RWPE2 (cell line): ENCODE measurements around the gene MICALL2.

Experiments
- ATAC-seq: fragments of 200-7000 bp; cut with Tn5 transposase; 3 replicates; pipeline ENCODE4 v1.9.1; 2021; ENCODE audit warnings: low read depth
- DNase-seq: peaks from one replicate; pipeline ENCODE4 v3.0.0-alpha.2; 2020; ENCODE audit warnings: low spot score
- H3K27ac ChIP-seq: fragments of 450-650 bp; 2 replicates; pipeline ENCODE4 v1.5.1; 2017; ENCODE audit warnings: mild to moderate bottlenecking; ENCODE audit not compliant: poor library complexity, severe bottlenecking
- H3K27me3 ChIP-seq: fragments of 250-450 bp; sonication (Bioruptor Pico); 2 replicates; pipeline ENCODE4 v1.5.1; 2021; ENCODE audit warnings: mild to moderate bottlenecking, moderate library complexity; ENCODE audit not compliant: insufficient read depth, poor library complexity, severe bottlenecking
- H3K36me3 ChIP-seq: fragments of 250-450 bp; sonication (Bioruptor Pico); 2 replicates; pipeline ENCODE4 v1.5.1; 2020; ENCODE audit warnings: low read depth, mild to moderate bottlenecking, moderate library complexity
- H3K4me1 ChIP-seq: fragments of 250-450 bp; sonication (Bioruptor Pico); 2 replicates; pipeline ENCODE4 v1.5.1; 2021; ENCODE audit warnings: mild to moderate bottlenecking, moderate library complexity; ENCODE audit not compliant: insufficient read depth, poor library complexity, severe bottlenecking
- H3K4me3 ChIP-seq: fragments of 250-450 bp; sonication (Bioruptor Pico); 2 replicates; pipeline ENCODE4 v1.5.1; 2021; ENCODE audit warnings: mild to moderate bottlenecking, moderate library complexity; ENCODE audit not compliant: severe bottlenecking
- H3K9me3 ChIP-seq: fragments of 250-450 bp; sonication (Bioruptor Pico); 2 replicates; pipeline ENCODE4 v1.5.1; 2021; ENCODE audit warnings: mild to moderate bottlenecking, moderate library complexity; ENCODE audit not compliant: severe bottlenecking
- TF ChIP-seq, protein P1 (sequence below): fragments of 450-650 bp; IDR thresholded peaks from one replicate; pipeline ENCODE4 v1.5.1; 2017; ENCODE audit warnings: mild to moderate bottlenecking, moderate library complexity; ENCODE audit not compliant: poor library complexity, severe bottlenecking

The MICALL2 gene

DNA sequence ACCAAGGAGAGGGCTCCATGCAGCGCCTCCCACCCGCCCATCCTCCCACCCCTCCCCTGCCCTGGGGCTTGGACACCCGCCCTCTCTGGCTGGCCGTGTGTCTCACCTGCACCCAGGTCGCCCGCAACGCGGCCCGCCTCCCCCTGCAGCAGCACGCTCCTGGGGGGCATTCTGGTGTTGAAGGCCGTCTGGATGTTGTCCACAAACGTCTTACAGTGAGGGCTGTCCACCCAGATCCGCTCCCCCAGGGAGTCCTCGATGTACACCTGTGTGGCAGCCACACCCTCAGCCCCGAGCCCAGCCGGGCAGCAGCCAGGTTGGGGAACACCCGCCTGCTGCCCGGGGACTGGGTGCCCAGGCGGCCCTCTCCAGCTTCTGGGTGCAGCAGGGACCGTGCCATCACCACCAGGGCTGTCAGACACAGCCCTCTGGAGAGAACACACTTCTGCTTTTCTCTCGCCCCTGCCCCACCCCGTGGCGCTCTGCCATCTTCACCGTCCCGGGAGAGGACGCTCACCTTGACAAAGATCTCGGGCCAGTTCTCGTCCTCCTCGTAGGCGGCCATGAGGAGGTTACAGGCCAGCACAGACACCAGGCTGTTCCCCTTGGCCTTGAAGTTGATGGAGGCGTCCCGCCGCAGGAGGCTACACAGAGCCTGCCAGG is 40.2 kb upstream of the MICALL2 start:
- no peak for ATAC-seq
- Histone ChIP-seq H3K4me1 (no peaks in the 10 kb centered on the region), H3K36me3 (peaks cover 49% of the 10 kb centered on the region), H3K27ac (no peak overlapping the region), H3K27me3 (no peaks in the 10 kb centered on the region), H3K4me3 (no peak overlapping the region), H3K9me3 (no peaks in the 10 kb centered on the region)
- TF ChIP-seq, protein P1, sequence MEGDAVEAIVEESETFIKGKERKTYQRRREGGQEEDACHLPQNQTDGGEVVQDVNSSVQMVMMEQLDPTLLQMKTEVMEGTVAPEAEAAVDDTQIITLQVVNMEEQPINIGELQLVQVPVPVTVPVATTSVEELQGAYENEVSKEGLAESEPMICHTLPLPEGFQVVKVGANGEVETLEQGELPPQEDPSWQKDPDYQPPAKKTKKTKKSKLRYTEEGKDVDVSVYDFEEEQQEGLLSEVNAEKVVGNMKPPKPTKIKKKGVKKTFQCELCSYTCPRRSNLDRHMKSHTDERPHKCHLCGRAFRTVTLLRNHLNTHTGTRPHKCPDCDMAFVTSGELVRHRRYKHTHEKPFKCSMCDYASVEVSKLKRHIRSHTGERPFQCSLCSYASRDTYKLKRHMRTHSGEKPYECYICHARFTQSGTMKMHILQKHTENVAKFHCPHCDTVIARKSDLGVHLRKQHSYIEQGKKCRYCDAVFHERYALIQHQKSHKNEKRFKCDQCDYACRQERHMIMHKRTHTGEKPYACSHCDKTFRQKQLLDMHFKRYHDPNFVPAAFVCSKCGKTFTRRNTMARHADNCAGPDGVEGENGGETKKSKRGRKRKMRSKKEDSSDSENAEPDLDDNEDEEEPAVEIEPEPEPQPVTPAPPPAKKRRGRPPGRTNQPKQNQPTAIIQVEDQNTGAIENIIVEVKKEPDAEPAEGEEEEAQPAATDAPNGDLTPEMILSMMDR: no peak
- no peak for DNase-seq

DNA sequence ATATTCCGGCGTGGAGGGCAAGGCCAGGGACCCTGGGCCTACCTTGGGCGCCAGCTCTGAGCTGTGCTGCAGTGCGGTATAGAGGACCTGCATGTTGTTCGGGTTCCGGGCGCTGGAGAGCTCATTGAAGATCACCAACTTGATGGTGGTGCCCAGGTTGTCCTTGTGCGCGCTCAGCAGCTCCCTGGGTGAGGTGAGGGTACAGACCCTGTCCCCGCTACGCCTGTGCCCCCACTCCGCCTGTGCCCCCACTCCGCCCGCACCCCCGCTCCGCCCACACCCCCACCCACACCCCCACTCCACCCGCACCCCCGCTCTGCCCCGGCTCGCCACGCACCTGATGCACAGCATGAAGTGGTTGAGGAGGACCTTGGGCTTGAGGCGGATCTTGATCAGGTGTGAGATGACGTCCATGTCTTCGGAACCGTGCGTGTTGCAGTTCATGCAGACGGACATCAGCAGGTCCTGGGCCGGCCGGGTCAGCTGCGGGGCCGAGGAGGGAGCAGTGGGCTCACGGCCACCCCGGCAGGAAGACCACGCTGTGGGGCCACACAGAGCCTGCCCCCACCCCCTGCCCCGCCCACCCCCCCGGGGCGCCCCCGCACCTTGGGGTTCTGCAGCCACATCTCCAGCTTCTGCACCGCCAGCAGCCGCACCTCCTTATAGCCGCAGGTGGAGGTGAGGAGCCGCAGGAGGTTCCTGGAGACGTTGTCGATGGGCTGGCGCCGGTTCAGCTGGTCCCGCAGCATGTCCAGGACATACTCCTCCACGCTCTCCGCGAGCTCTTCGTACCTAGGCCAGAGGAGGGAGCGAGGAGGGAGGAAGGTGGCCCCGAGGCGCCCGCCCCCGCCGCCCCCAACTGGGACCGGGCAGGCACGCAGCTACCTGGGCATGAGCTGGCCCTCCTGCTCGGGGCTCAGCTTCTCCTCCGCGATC is 39.4 kb upstream of the MICALL2 start:
- H3K27me3 ChIP-seq: no peaks in the 10 kb centered on the region
- no peaks in the 10 kb centered on the region for H3K4me1 ChIP-seq
- DNase-seq (no peak), ATAC-seq (no peak)
- H3K27ac ChIP-seq: no peak overlapping the region
- H3K4me3 ChIP-seq: no peak overlapping the region
- TF ChIP-seq, protein P1: no peak
- peaks cover 49% of the 10 kb centered on the region for H3K36me3 ChIP-seq
- H3K9me3 ChIP-seq: no peaks in the 10 kb centered on the region

DNA sequence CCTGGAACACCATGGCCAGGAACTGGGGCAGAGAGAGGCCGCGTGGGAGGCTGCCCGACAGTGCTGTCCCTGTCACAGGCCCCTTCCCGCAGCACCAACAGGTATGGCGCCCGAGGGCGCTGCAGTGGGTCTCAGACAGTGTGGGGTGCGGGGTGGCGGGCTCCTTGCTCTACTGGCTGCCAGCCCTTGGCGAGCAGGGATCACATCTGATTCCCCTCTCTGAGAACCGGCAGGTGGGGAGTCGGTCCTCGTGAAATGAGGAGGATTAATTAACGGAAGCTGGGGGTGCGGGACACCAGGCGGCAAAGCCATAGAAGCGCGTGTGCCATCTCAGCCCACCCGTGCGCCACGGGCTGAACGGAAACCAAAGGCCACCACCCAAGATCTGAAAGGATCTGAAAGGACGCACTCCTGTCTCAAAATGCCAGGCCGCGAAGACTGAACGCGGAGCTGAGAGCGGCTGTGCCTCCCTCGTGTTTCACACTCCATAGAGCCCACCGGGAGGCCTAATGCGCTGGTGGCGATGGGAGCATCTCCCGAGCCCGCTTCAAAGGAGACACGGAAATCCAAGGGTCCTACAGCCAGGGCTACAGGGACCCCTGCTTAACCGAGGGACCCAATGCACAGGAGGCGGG is 38.1 kb upstream of the MICALL2 start:
- no peaks in the 10 kb centered on the region for H3K4me1 ChIP-seq
- no peak for ATAC-seq
- H3K27me3 ChIP-seq: no peaks in the 10 kb centered on the region
- no peak for DNase-seq
- no peak overlapping the region for H3K4me3 ChIP-seq
- peaks cover 41% of the 10 kb centered on the region for H3K36me3 ChIP-seq
- TF ChIP-seq, protein P1: no peak
- no peaks in the 10 kb centered on the region for H3K9me3 ChIP-seq
- H3K27ac ChIP-seq: no peak overlapping the region

DNA sequence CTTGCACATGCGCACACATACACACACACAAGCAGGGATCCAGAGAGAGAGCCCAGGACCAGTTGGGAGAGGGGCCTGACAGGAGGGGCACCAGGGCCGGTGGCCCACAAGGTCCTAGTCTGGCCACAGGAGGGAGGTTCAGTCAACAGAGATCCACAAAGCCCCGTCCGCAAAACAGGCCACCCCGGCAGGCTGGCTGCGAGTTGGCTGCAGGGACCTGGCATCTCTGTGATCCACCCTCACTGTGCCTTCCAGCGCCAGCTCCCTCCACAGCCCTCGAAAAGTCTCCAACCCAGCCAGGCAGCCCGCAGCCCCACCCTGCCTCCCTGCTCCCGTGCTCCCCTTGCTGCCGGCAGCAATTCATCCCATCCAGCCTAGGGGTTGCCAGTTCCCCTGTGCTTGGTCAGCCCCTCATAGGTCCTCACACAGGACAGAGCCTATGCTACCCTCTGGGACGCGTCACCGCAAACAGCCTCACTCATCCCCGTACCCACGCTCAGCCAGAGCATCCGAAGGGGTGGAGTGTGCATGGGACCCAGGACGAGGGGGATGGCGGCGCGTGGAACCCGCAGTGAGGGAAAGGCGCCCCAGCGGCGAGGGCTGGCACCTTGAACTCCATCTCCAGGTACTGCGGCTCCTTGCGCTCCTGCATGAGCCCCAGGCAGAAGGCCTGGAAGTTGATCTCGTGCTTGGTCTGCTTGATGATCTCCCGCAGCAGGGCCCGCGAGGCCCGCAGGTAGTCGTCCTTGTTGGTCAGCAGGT is 37.4 kb upstream of the MICALL2 start:
- DNase-seq (no peak), ATAC-seq (no peak)
- Histone ChIP-seq H3K27ac (no peak overlapping the region), H3K36me3 (peaks cover 41% of the 10 kb centered on the region), H3K4me3 (no peak overlapping the region), H3K9me3 (no peaks in the 10 kb centered on the region), H3K4me1 (no peaks in the 10 kb centered on the region), H3K27me3 (no peaks in the 10 kb centered on the region)
- TF ChIP-seq, protein P1: no peak
